Thymus (tissue), 11 donors: Measurements from ENCODE around the gene ETHE1. TPM values are rescaled to one million over a fixed set of nuclear protein-coding genes. Genes with fewer than 3 reads are reported as not detected.
"Not testable (repeated sequence)": the region's sequence is repeated elsewhere in the genome, so short reads cannot be mapped to it uniquely, and the experiment has no call there.

Experiments
- DNase-seq, 9 donors: peaks; one replicate each; pipeline ENCODE4 v3.0.0-alpha.2; 2013; ENCODE audit warnings: low spot score in 9 of 9, low read depth in 6 of 9, missing footprints in 1 of 9
- H3K27ac ChIP-seq, 2 donors: one replicate each; pipeline ENCODE4 v1.5.1; 2013; ENCODE audit warnings: control low read depth in 1 of 2, low read depth in 1 of 2, low read length in 1 of 2, mild to moderate bottlenecking in 1 of 2, moderate library complexity in 1 of 2
- H3K27me3 ChIP-seq, 2 donors: one replicate each; pipeline ENCODE4 v1.5.1; 2013; ENCODE audit warnings: low read length in 1 of 2; ENCODE audit not compliant: control insufficient read depth in 2 of 2, insufficient read depth in 1 of 2
- H3K36me3 ChIP-seq, 2 donors: one replicate each; pipeline ENCODE4 v1.5.1; 2013; ENCODE audit warnings: low read length in 1 of 2, mild to moderate bottlenecking in 1 of 2, moderate library complexity in 1 of 2; ENCODE audit not compliant: control insufficient read depth in 2 of 2, insufficient read depth in 2 of 2
- H3K4me1 ChIP-seq, 2 donors: one replicate each; pipeline ENCODE4 v1.5.1; 2013; ENCODE audit warnings: low read length in 2 of 2; ENCODE audit not compliant: control insufficient read depth in 2 of 2, insufficient read depth in 2 of 2
- H3K4me3 ChIP-seq, 2 donors: one replicate each; pipeline ENCODE4 v1.5.1; 2013; ENCODE audit warnings: low read length in 2 of 2, control low read depth in 1 of 2, mild to moderate bottlenecking in 1 of 2
- H3K9me3 ChIP-seq, 2 donors: one replicate each; pipeline ENCODE4 v1.5.1; 2013; ENCODE audit warnings: low read length in 1 of 2, mild to moderate bottlenecking in 1 of 2; ENCODE audit not compliant: control insufficient read depth in 2 of 2, insufficient read depth in 1 of 2
- WGBS: extraction: QIAGEN DNeasy Blood & Tissue Kit; methylation state at CpG from one replicate; pipeline ENCODE4 v1.1.7; 2013; 5-methylcytosine and 5-hydroxymethylcytosine counted together
- polyA plus RNA-seq: library from polyadenylated mRNA; stranded (reverse); fragments of 200-250 nt; gene quantifications from one replicate; pipeline ENCODE4 v1.2.3, GENCODE V29; 2013
- total RNA-seq: library from RNA; stranded (reverse); fragments of 120-200 nt; gene quantifications from one replicate; pipeline ENCODE4 v1.2.4, GENCODE V29; 2013
- donor health status: healthy.

Gene ETHE1
- total and polyA plus RNA-seq, 2 donors: 32.3 to 44.8 TPM

DNA sequence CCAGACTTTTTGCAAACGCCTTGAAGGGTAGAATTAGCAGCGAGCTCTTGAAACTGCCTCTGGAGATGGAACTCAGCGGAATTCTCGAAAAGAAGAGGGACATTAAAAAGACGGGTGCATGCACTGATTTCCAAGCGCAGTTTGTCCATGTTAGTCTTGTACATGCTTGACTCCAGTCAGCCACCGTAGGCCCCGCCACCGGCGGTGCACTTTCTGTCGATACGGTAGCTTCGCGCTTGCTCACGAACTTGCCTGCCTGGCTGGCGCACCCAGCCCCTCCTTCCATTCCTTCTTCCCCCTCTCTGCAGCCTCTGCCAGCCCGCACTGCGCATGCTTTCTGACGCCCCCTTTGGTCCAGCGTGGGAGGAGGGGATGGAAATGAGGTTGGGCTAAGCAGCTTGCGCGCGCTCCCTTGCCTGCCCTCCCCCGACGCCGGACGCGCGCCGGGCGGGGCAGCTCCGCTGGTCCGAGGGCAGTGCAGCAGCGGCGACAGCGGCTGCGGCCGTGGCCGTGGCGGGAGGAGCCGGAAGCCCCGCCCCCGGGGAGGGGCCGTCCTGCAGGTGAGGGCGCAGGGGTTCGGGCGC, 6.1 kb upstream of the ETHE1 start, which contains the start of gene ZNF575:
Gene ZNF575 (plus strand): TSS at position 227 of the 584 bp plus-strand sequence. CDS start 1,235 bp downstream, outside the sequence.
- H3K36me3 ChIP-seq: peaks cover 9 to 19% of the 10 kb centered on the region in 2 donors
- H3K4me3 ChIP-seq: peak within 1 kb of the TSS; percentile 63 to 75
- H3K9me3 ChIP-seq: no peaks in the 10 kb centered on the region
- peak within 1 kb of the TSS; percentile 92 to 93 for H3K27ac ChIP-seq
- DNase-seq: peak; percentile 77 to 93 (median 83)
- whole genome bisulfite sequencing: under 1% methylated on average over 47 of the region's 47 CpGs
- no peaks in the 10 kb centered on the region for H3K27me3 ChIP-seq
- H3K4me1 ChIP-seq: peaks cover 2 to 23% of the 10 kb centered on the region in 2 donors

DNA sequence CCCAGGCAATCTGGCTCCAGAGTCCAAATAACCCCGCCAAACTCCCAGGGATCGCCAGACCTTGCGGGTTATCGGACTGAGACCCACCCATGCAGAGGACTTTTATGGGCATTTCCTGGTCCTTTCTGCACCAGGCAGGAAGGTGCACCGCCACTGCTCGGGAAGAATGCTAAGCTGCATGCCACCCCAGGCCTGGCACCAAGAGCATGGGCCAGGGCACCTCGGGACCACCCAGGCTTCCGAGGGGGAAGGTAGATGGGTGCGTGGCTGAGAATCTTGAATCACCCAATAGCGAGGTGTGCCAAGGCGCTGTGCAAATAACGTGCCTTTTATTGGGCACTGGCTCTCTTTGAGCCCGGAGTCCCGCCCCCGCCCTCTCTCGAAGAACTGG, 5.6 kb upstream of the ETHE1 start:
- Histone ChIP-seq H3K9me3 (no peaks in the 10 kb centered on the region), H3K4me1 (peaks cover 2 to 26% of the 10 kb centered on the region in 2 donors), H3K36me3 (peaks cover 4 to 14% of the 10 kb centered on the region in 2 donors), H3K27ac (peak overlapping the region; percentile 92 to 93), H3K4me3 (peak overlapping the region; percentile 63 to 75), H3K27me3 (no peaks in the 10 kb centered on the region)
- 5% methylated on average over 16 of the region's 16 CpGs for WGBS
- peak in 1 of 9 donors; percentile 55 for DNase-seq

DNA sequence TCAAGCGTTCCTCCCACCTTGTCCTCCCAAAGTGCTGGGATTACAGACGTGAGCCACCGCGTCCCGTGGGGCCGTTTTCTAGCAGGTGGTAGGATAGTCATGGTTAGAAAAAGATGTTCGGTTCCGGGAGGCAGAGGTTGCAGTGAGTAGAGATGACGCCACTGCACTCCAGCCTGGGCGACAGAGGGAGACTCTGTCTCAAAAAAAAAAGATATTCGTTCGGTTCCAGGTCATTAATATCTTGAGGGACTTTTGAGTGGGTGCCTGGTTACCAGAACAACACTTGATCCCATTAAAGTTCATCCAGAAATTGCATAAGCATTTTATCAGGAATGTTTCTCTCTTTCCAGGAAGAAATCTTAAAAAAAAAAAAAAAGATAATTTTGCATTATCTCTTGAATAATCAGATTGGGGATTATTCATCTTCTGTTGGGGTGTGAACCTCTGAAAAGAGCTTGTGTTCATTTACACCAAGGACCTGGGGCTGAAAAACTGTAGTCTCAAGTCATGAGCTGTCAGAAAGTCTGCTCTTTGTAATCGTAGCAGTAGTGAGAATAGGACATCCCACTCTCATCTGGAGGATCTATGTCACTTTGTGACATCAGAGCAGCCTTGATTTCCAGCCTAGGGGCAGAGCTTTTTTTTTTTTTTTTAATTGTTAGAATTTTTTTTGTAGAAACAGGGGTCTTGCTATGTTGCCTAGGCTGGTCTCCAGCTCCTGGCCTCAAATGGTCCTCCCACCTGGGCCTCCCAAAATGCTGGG, 1.0 kb upstream of the ETHE1 start:
- Histone ChIP-seq H3K27ac (peak overlapping the region in 1 of 2 donors; percentile 52), H3K27me3 (no peaks in the 10 kb centered on the region), H3K9me3 (no peaks in the 10 kb centered on the region), H3K4me3 (no peak overlapping the region), H3K36me3 (no peaks in the 10 kb centered on the region), H3K4me1 (peaks cover 7 to 39% of the 10 kb centered on the region in 2 donors)
- 87% methylated on average over 13 of the region's 13 CpGs for WGBS
- DNase-seq: no peak

- H3K4me1 ChIP-seq: peaks cover 7 to 30% of the 10 kb centered on the region in 2 donors
- 2% methylated on average over 26 of the region's 26 CpGs for WGBS
- peak in 2 of 9 donors; percentile 19 to 46 for DNase-seq
- H3K27ac ChIP-seq: peak overlapping the region; percentile 61 to 85
- no peaks in the 10 kb centered on the region for H3K27me3 ChIP-seq
- peak overlapping the region; percentile 69 to 95 for H3K4me3 ChIP-seq
- H3K36me3 ChIP-seq: no peaks in the 10 kb centered on the region
- H3K9me3 ChIP-seq: no peaks in the 10 kb centered on the region
Measured at GRCh38 chr19:43525836-43526771, 897 bp downstream of the ETHE1 start.

GRCh38 chr19:43524922-43525835, 1.8 kb downstream of the ETHE1 start:
- 7% methylated on average over 12 of the region's 12 CpGs for WGBS
- peak overlapping the region; percentile 69 to 95 for H3K4me3 ChIP-seq
- no peaks in the 10 kb centered on the region for H3K9me3 ChIP-seq
- peaks cover 7 to 30% of the 10 kb centered on the region in 2 donors for H3K4me1 ChIP-seq
- H3K27me3 ChIP-seq: no peaks in the 10 kb centered on the region
- H3K36me3 ChIP-seq: no peaks in the 10 kb centered on the region
- peak overlapping the region; percentile 61 to 82 for H3K27ac ChIP-seq
- DNase-seq: peak in 2 of 9 donors; percentile 51 to 65

DNA sequence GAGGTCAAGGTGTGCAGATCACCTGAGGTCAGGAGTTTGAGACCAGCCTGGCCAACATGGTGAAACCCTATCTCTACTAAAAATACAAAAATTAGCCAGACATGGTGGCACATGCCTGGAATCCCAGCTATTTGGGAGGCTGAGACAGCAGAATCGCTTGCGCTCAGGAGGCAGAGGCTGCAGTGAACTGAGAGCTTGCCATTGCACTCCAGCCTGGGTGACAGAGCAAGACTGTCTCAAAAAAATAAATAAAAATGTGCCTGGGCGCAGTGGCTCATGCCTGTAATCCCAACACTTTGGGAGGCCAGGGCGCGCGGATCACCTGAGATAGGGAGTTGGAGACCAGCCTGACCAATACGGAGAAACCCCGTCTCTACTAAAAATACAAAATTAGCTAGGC, 3.3 kb downstream of the ETHE1 start:
- H3K36me3 ChIP-seq, H3K27me3 ChIP-seq, H3K27ac ChIP-seq, H3K4me3 ChIP-seq, H3K9me3 ChIP-seq, DNase-seq: not testable (repeated sequence)
- H3K4me1 ChIP-seq: peaks cover 7 to 32% of the 10 kb centered on the region in 2 donors
- WGBS: 98% methylated on average over 8 of the region's 8 CpGs

- WGBS: 99% methylated on average over 5 of the region's 5 CpGs
- no peak overlapping the region for H3K27ac ChIP-seq
Measured at GRCh38 chr19:43522929-43523328, 4.1 kb downstream of the ETHE1 start.

GRCh38 chr19:43519436-43520088, 7.4 kb downstream of the ETHE1 start:
- no peak overlapping the region for H3K4me3 ChIP-seq
- peak in 8 of 9 donors; percentile 67 to 89 (median 81) for DNase-seq
- no peak overlapping the region for H3K27ac ChIP-seq
- no peaks in the 10 kb centered on the region for H3K27me3 ChIP-seq
- H3K4me1 ChIP-seq: peaks cover 0 to 3% of the 10 kb centered on the region in 2 donors
- H3K9me3 ChIP-seq: no peaks in the 10 kb centered on the region
- WGBS: 68% methylated on average over 10 of the region's 10 CpGs
- no peaks in the 10 kb centered on the region for H3K36me3 ChIP-seq

More at GRCh38 chr19:43522929-43523328, 4.1 kb downstream of the ETHE1 start:
- Histone ChIP-seq H3K9me3 (no peaks in the 10 kb centered on the region), H3K36me3 (no peaks in the 10 kb centered on the region), H3K4me1 (peaks cover 7 to 32% of the 10 kb centered on the region in 2 donors), H3K4me3 (no peak overlapping the region), H3K27me3 (no peaks in the 10 kb centered on the region)
- no peak for DNase-seq
